Measurements from ENCODE around the gene CCDC187.

The CCDC187 gene

GRCh38 chr9:136211441-136212344 is 92.2 kb downstream of the CCDC187 start:
- DNase-seq (ENCODE audit: low read depth in 2 of 2, low spot score in 1 of 2), result no peak

DNA sequence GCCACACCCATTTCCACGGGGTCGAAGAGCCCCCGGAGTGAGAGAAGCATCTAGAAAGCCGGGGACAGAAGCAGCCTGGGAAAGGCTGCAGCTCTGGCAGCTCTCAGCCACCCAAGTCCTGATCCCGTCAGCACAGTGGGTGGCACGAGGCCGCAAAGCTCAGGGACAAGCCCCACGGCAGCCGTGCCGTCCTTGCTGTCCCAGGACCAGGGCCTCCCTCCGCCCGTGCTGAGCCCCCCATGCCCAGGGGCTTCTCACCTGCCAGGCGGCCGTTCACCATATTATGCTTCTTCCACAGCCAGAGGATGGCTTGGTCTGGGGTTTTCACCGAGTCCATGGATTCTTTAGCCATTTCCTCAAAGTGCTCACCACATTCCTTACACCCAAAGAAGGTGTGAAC is 92.9 kb downstream of the CCDC187 start:
- no peak for DNase-seq (ENCODE audit: low read depth in 2 of 2, low spot score in 1 of 2)

DNA sequence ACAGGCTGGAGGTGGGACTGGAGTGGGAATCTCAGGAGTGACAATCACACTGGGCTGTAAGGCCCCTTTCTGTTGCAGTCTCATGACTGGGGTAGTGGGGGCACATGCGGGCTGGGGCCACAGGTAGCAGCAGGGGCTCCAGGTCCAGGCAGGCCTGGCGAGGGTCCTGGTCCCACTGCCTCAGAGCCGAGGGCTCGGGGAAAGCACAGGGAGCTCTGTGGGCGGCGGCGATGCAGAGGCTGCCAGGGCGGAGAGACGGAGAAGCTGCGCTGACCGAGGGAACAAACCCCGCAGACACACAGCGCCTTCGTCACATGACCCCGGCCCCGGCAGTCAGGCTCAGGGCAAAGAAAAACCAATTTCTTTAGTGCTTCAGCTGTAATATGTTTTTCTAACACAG is 93.6 kb downstream of the CCDC187 start:
- DNase-seq (ENCODE audit: low read depth in 2 of 2, low spot score in 1 of 2), result no peak

DNA sequence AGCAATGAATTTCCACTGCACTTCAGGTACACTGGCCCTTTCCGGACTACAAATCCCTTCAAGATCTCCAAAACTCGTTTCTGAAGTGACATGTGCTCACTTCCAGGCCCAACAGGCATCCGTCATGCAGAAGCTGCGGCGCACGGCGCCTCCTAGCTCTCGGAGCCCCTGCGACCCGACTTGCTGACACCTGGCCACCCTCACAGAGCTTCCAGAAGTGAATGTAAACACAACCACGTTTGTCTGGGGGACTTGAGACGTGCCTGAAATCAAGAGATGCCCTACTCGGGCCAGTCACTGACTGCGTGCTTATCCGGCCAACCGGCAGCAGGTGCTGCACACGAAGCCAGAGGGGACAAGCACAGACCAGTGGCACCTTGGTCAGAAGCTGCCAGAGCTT is 94.1 kb downstream of the CCDC187 start:
- no peak for DNase-seq (ENCODE audit: low read depth in 2 of 2, low spot score in 1 of 2)

DNA sequence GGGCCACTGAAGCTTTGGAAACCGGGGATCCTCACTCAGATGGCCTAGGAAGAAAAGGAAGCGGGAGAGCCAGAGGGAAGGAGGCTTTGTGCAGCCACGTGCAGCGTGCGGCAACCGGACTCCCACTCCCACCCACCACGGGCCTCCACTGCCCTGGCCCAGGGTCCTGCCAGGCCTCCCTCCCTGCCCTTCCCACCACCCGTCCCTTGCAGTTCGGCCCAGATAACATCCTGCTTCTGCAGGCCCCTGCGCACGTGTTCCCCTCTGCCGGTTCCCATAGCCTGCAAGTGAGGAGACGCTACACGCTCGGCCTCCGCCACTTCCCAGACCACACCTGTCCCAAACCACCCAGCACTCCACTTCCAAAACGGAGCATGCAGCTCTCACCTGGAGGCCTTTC is 94.7 kb downstream of the CCDC187 start:
- DNase-seq (ENCODE audit: low read depth in 2 of 2, low spot score in 1 of 2), result no peak

- no peak for DNase-seq (ENCODE audit: low read depth in 2 of 2, low spot score in 1 of 2)
Observed at GRCh38 chr9:136208675-136209074, 95.2 kb downstream of the CCDC187 start.

GRCh38 chr9:136207616-136208015 is 96.3 kb downstream of the CCDC187 start:
- no peak for DNase-seq (ENCODE audit: low read depth in 2 of 2, low spot score in 1 of 2)

GRCh38 chr9:136206602-136207275 is 97.2 kb downstream of the CCDC187 start:
- no peak for DNase-seq (ENCODE audit: low read depth in 2 of 2, low spot score in 1 of 2)

DNA sequence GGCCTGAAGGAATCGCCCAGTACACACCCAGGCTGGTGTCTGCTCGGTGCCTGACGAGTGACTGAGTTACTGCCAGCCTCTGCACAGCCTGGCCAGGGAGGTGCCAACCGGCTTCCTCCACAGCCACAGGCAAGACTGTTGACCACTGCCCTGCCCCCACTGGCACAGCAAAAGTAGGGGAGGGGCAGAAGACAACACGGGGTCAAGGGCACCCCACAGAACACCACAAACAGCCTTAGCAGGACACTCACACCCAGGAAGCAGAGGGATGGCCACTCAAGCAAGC is 98.2 kb downstream of the CCDC187 start:
- DNase-seq (ENCODE audit: low read depth in 2 of 2, low spot score in 1 of 2), result no peak

DNA sequence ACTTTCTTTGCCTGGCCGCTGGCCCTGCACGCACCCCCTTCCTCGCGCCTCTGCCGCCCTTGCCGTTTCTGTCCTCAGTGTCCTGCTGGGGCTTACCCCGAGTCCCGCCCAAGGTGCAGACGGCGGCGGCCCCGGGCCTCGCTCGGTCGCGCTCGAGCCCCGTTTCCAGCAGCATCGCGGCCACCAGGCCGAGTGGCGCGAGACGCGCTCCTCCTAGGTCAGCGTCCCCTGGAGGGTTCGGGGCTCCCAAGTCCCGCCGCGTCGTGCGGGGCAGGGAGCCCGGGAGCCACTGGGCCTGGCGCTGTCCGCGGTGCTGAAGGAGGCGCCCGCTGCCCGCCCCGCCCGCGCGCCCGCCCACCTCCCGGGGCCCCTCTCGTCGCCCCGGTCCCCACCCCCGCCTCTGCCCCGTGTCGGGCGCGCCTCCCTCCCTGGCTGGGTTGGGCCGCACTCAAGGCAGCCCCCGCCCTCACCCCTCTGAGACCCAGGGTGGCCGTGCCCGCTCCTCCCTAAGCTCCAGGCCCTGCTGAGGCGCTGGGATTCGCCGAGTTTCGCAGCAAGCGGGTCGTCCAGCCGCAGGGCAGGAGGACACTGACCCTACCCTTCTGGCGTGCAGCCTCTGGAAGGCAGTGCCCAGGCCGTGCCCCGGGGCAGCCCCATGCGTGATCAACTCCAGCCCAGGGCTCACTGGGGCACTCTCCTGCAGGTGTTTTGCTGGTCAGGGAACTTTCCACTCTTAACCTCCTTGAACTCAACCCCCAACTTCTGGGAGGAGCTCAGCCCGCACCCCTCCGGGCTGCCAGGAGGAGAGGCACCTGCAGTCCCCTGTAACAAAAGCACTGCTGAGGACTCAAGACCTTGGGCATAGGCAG is 98.8 kb downstream of the CCDC187 start, which contains the start of gene LHX3:
LHX3 (minus strand) TSS at position 291 of the 869 bp plus-strand sequence; CDS start at position 175, 116 bp downstream.
- no peak for DNase-seq (ENCODE audit: low read depth in 2 of 2, low spot score in 1 of 2)

GRCh38 chr9:136204145-136204805 is 99.6 kb downstream of the CCDC187 start:
- DNase-seq (ENCODE audit: low read depth in 2 of 2, low spot score in 1 of 2), result no peak

- DNase-seq (ENCODE audit: low read depth in 2 of 2, low spot score in 1 of 2), result no peak
Observed at GRCh38 chr9:136203408-136204144, 100.3 kb downstream of the CCDC187 start.

GRCh38 chr9:136202454-136203407 is 101.2 kb downstream of the CCDC187 start:
- no peak for DNase-seq (ENCODE audit: low read depth in 2 of 2, low spot score in 1 of 2)

DNA sequence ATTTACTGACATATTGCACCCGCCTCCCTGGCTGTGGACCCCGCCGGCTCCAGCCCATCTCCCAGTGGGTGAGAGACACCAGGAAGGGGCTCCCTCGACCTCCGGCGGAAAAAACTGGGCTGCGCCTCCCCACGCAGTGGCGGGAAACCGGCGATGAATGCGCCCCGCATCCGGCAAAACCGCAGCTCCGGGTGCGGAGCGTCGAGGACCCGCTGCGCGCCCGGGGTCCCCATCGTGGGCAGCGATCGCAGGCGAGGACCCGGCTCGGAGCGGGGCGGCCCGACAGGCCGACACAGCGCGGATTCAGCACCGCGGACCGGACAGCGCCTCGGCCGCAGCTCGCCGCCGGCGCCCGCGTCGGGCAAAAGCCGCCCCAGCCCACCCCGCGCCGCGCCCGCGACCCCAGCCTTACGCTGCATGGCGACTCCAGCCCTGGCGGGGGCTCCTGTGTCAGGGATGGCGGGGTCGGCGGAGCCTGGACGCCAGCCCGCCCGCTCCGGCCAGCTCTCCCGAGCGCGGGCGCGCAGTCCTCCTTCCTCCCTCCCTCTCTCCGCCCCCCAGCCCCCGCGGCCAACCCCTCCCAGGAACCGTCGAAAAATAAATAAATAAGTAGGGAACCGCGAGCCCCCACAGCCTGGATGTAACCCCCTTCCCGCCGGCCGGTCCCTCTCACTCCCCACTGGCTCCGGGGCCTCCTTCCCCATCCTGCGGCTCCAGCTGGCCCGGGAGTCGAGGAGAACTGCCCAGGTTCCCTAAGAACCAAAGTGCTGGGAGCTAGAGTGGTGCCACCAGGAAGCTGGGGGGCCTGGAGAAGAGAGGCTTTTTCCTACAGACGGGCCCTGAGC is 102.1 kb downstream of the CCDC187 start:
- DNase-seq (ENCODE audit: low read depth in 2 of 2, low spot score in 1 of 2), result no peak

DNA sequence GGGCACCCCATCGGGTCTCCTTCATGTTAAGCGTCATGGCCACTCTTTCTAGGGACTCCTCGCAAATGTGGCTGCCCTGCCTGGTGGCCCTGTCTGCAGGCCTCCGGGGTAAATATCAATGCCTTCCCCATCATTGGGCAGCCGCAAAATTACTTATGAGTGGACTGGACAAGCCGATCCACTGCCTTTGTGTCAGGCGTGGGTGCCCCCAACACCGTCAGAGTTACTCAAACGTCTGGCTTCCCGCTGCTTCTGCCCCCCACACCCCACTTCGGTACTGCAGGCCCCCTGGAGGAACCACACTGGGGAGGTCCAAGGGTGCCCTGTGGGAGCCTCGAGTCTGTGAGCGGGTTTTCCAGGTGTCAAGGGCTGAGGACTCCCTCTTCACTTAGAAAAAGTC is 102.7 kb downstream of the CCDC187 start:
- no peak for DNase-seq (ENCODE audit: low read depth in 2 of 2, low spot score in 1 of 2)

DNA sequence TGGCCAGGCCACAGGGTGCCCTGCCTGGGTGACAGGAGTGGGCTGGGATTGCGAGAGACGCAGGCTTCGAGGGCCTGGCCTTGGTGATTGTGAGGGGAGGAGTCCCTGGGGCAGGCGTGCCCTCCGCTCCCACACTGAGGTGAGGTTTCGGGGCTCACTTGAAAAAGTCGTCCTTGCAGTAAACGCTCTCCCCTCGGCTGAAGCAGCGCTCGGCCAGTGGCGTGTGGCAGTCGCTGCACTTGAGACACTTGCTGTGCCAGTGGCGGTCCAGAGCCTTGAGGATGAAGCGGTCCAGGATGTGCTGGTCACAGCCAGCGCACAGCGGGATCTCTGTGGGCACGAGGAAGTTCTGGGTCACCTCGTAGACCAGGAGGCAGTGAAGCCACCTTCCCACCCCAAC is 103.5 kb downstream of the CCDC187 start:
- DNase-seq (ENCODE audit: low read depth in 2 of 2, low spot score in 1 of 2), result no peak
